Measurements from ENCODE around the gene GJB6. TPM values are rescaled to one million over a fixed set of nuclear protein-coding genes. Genes with fewer than 3 reads are reported as not detected.

GJB6 gene
- total RNA-seq, 1 donor from 2014 or later = 121 TPM

- peaks cover 39% of the 10 kb centered on the region for H3K4me1 ChIP-seq
- DNase-seq (ENCODE audit: extremely low spot score in 2 of 2) = peak in 1 of 2 donors; percentile 80
- peak overlapping the region; percentile 54 to 59 for H3K4me3 ChIP-seq
- H3K27me3 ChIP-seq = peaks cover 16% of the 10 kb centered on the region
- TF ChIP-seq POLR2A (IDR thresholded peaks at IDR 0.05) = no peak
- no peak for TF ChIP-seq POLR2AphosphoS5 (IDR thresholded peaks at IDR 0.05; ENCODE audit: insufficient read depth in 1 of 2, low read depth in 1 of 2)
- no peak for TF ChIP-seq CTCF (IDR thresholded peaks at IDR 0.05)
- H3K27ac ChIP-seq = peak overlapping the region; percentile 65
- no peaks in the 10 kb centered on the region for H3K9me3 ChIP-seq
- H3K36me3 ChIP-seq = no peaks in the 10 kb centered on the region
- intact Hi-C loops (cut with DNase I) = loop anchor here (5.0 to 10.0 kb wide), 2 partner anchors 291 to 989 kb away; no protein-coding TSS in a partner anchor
Observed at GRCh38 chr13:20193162-20193906, 38.8 kb downstream of the GJB6 start.

- peak in 1 of 2 donors; percentile 76 for DNase-seq (ENCODE audit: extremely low spot score in 2 of 2)
- H3K27me3 ChIP-seq = peaks cover 16% of the 10 kb centered on the region
- intact Hi-C loops (cut with DNase I) = loop anchor here (5.0 to 10.0 kb wide), 2 partner anchors 292 to 990 kb away; no protein-coding TSS in a partner anchor
- peak within 1 kb of the TSS; percentile 65 for H3K27ac ChIP-seq
- H3K36me3 ChIP-seq = no peaks in the 10 kb centered on the region
- H3K4me1 ChIP-seq = peaks cover 39% of the 10 kb centered on the region
- H3K9me3 ChIP-seq = no peaks in the 10 kb centered on the region
- peak within 1 kb of the TSS; percentile 54 to 59 for H3K4me3 ChIP-seq
- no peak for TF ChIP-seq POLR2AphosphoS5 (IDR thresholded peaks at IDR 0.05; ENCODE audit: insufficient read depth in 1 of 2, low read depth in 1 of 2)
- no peak for TF ChIP-seq POLR2A (IDR thresholded peaks at IDR 0.05)
- no peak for TF ChIP-seq CTCF (IDR thresholded peaks at IDR 0.05)
Observed at GRCh38 chr13:20192836-20193161, 39.3 kb downstream of the GJB6 start, which contains the start of gene GJB2. Gene GJB2 (minus strand): TSS chr13:20192938. CDS start chr13:20189581, 3,357 bp downstream.

- Histone ChIP-seq H3K4me1 (peaks cover 39% of the 10 kb centered on the region), H3K27ac (peak overlapping the region; percentile 65), H3K9me3 (no peaks in the 10 kb centered on the region), H3K36me3 (no peaks in the 10 kb centered on the region), H3K4me3 (peak overlapping the region; percentile 54 to 59), H3K27me3 (peaks cover 16% of the 10 kb centered on the region)
- peak in 1 of 2 donors; percentile 58 for DNase-seq (ENCODE audit: extremely low spot score in 2 of 2)
- intact Hi-C loops (cut with DNase I) = loop anchor here (5.0 to 10.0 kb wide), 2 partner anchors 293 to 990 kb away; no protein-coding TSS in a partner anchor
- TF ChIP-seq CTCF (IDR thresholded peaks at IDR 0.05) = no peak
- no peak for TF ChIP-seq POLR2A (IDR thresholded peaks at IDR 0.05)
- no peak for TF ChIP-seq POLR2AphosphoS5 (IDR thresholded peaks at IDR 0.05; ENCODE audit: insufficient read depth in 1 of 2, low read depth in 1 of 2)
Observed at GRCh38 chr13:20192158-20192835, 39.8 kb downstream of the GJB6 start.

GRCh38 chr13:20191311-20192157 is 40.6 kb downstream of the GJB6 start:
- intact Hi-C loops (cut with DNase I) = loop anchor here (5.0 to 10.0 kb wide), 2 partner anchors 293 to 991 kb away; no protein-coding TSS in a partner anchor

More at GRCh38 chr13:20191311-20192157, 40.6 kb downstream of the GJB6 start:
- Histone ChIP-seq H3K9me3 (no peaks in the 10 kb centered on the region), H3K27me3 (peaks cover 16% of the 10 kb centered on the region), H3K4me1 (peaks cover 39% of the 10 kb centered on the region), H3K4me3 (peak overlapping the region; percentile 54 to 59), H3K27ac (peak overlapping the region; percentile 65), H3K36me3 (no peaks in the 10 kb centered on the region)
- peak in 1 of 2 donors; percentile 84 for DNase-seq (ENCODE audit: extremely low spot score in 2 of 2)
- no peak for TF ChIP-seq CTCF (IDR thresholded peaks at IDR 0.05)
- no peak for TF ChIP-seq POLR2A (IDR thresholded peaks at IDR 0.05)
- no peak for TF ChIP-seq POLR2AphosphoS5 (IDR thresholded peaks at IDR 0.05; ENCODE audit: insufficient read depth in 1 of 2, low read depth in 1 of 2)

Data from vagina (tissue), 2 donors.